ENCODE results near the gene PARP1. TPM values are rescaled to one million over a fixed set of nuclear protein-coding genes. Genes with fewer than 3 reads are reported as not detected.
"Not testable (repeated sequence)": the region's sequence is repeated elsewhere in the genome, so short reads cannot be mapped to it uniquely, and the experiment has no call there.

Gene PARP1
- total RNA-seq, 1 experiment from 2014 or later, result 157 TPM

DNA sequence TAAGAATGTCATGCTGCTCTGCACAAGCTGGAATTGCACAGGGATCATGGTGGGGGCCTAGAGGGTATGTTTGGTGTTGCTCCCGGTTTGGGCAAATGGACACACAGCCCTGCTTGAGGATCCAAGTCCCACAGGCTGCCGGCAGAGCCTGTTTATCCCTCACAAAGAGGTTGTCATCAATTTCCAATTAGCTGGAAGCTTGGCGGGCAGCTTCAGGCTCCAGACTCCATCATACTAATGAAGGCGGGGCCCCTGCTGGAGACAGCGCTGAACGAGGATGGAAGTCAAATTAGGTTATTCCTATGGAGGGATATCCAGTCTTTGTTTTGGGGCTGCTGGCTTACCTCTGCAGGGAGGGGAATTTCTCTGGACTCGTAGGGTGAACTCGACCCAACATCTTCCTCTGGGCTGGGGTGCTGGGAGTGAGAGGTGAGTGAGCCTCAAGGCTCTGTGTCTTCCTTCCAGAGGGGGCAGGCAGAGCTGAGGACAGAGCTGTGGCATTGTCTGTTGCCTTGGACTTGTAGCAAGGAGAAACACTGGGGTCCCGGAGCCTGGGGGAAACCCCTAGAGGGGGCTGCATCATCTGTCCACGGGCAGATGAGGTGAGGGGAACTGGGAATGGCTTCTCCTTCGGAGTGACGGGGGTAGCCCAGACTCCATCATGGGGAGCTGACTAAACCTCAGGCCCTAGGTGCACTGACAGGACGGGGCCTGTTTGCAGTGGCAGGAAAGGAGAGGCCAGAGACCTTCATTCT lies 24.9 kb upstream of the PARP1 start:
- no TSS peak for BruUV-seq (replicated peaks)
- CTCF ChIA-PET, result no interaction called here

DNA sequence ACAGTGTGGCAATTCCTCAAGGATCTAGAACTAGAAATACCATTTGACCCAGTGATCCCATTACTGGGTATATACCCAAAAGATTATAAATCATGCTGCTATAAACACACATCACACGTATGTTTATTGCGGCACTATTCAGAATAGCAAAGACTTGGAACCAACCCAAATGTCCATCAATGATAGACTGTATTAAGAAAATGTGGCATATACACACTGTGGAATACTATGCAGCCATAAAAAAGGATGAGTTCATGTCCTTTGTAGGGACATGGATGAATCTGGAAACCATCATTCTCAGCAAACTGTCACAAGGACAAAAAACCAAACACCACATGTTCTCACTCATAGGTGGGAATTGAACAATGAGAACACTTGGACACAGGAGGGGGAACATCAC lies 24.0 kb upstream of the PARP1 start:
- H4K20me1 ChIP-seq (ENCODE audit: insufficient read depth); H3K79me2 ChIP-seq (ENCODE audit: low read depth); H3K9me2 ChIP-seq (ENCODE audit: insufficient read depth); H3K9me3 ChIP-seq (ENCODE audit: insufficient read depth, low read depth); DNase-seq; H3K36me3 ChIP-seq (ENCODE audit: low read depth); POLR2A ChIA-PET (ENCODE audit: unreplicated experiment); H3F3A ChIP-seq (ENCODE audit: insufficient read depth, low read depth); H3K4me1 ChIP-seq (replicated peaks; ENCODE audit: insufficient read depth); BruUV-seq (replicated peaks); H2AFZ ChIP-seq; H3K4me3 ChIP-seq; H3K27me3 ChIP-seq (ENCODE audit: insufficient read depth, low read depth); H3K27ac ChIP-seq; H3K4me2 ChIP-seq; intact Hi-C loops (cut with micrococcal nuclease; ENCODE audit: unreplicated experiment); CTCF ChIA-PET: not testable (repeated sequence)

More for the DNA sequence above, 24.9 kb upstream of the PARP1 start:
- no peak for TF ChIP-seq EZH2 (IDR thresholded peaks at IDR 0.05; ENCODE audit: low read depth)
- TF ChIP-seq, protein P1, sequence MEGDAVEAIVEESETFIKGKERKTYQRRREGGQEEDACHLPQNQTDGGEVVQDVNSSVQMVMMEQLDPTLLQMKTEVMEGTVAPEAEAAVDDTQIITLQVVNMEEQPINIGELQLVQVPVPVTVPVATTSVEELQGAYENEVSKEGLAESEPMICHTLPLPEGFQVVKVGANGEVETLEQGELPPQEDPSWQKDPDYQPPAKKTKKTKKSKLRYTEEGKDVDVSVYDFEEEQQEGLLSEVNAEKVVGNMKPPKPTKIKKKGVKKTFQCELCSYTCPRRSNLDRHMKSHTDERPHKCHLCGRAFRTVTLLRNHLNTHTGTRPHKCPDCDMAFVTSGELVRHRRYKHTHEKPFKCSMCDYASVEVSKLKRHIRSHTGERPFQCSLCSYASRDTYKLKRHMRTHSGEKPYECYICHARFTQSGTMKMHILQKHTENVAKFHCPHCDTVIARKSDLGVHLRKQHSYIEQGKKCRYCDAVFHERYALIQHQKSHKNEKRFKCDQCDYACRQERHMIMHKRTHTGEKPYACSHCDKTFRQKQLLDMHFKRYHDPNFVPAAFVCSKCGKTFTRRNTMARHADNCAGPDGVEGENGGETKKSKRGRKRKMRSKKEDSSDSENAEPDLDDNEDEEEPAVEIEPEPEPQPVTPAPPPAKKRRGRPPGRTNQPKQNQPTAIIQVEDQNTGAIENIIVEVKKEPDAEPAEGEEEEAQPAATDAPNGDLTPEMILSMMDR (conservative IDR thresholded peaks at IDR 0.05), result no peak
- no peaks in the 10 kb centered on the region; the same call in none of the 2 replicates for H3K27me3 ChIP-seq (ENCODE audit: insufficient read depth, low read depth)
- H3K27ac ChIP-seq, result no peak overlapping the region
- H3K9me3 ChIP-seq (ENCODE audit: insufficient read depth, low read depth), result no peaks in the 10 kb centered on the region
- no peak for DNase-seq
- POLR2A ChIA-PET (ENCODE audit: unreplicated experiment), result no interaction called here
- no peak overlapping the region for H2AFZ ChIP-seq
- intact Hi-C loops (cut with micrococcal nuclease; ENCODE audit: unreplicated experiment), result no loop called here
- H3K4me3 ChIP-seq, result no peak overlapping the region
- H3K4me1 ChIP-seq (replicated peaks; ENCODE audit: insufficient read depth), result no peaks in the 10 kb centered on the region
- H4K20me1 ChIP-seq (ENCODE audit: insufficient read depth), result no peaks in the 10 kb centered on the region
- H3K9me2 ChIP-seq (ENCODE audit: insufficient read depth), result no peaks in the 10 kb centered on the region
- H3K36me3 ChIP-seq (ENCODE audit: low read depth), result no peaks in the 10 kb centered on the region
- no peaks in the 10 kb centered on the region for H3F3A ChIP-seq (ENCODE audit: insufficient read depth, low read depth)
- no peaks in the 10 kb centered on the region for H3K79me2 ChIP-seq (ENCODE audit: low read depth)
- no peak overlapping the region for H3K4me2 ChIP-seq

DNA sequence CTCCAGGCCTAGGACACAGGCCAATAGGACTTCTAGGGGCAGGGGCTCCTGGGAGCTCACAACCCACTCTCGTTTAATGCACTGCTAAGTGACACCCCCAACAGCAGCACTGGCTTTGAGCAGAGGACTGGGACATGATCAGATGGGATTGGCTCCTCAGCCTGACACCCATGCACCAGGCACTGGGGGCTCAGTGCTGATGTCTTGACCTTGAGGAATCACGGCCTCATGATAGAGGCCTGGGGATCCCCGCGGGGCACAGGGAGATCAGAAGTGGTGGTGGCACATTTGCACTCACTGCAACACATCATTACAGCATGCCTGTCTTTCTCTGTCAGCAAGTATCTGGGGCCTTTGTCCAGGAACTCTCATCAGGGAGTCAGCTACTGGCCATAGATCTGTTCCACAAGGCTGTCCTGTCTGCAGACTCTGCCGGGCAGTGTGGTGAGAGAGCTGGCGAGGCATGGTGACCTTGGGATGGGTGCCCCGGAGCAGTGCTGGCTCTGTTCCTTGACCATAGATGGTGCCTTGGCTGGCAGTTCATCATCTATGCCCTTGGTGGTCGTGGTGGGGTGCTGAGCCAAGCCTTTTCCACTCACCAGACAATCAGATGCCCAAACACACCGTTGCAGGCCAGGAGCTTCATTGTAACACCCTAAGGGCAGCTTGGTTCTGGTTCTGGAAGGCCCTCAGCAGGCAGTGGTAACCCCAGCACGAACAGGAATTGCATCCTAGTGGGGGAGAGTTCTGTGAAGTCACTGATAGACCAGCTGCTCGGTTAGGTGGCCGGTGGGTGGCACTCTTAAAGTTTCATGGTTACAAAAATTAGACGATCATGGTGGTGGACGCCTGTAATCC lies 22.2 kb upstream of the PARP1 start:
- Histone ChIP-seq H3K4me1 (replicated peaks; ENCODE audit: insufficient read depth) (no peaks in the 10 kb centered on the region), H3K4me2 (no peak overlapping the region), H3K9me3 (ENCODE audit: insufficient read depth, low read depth) (no peaks in the 10 kb centered on the region), H3K27me3 (ENCODE audit: insufficient read depth, low read depth) (no peaks in the 10 kb centered on the region; the same call in 1 of the 2 replicates), H3K79me2 (ENCODE audit: low read depth) (no peaks in the 10 kb centered on the region), H3F3A (ENCODE audit: insufficient read depth, low read depth) (no peaks in the 10 kb centered on the region), H3K36me3 (ENCODE audit: low read depth) (no peaks in the 10 kb centered on the region), H4K20me1 (ENCODE audit: insufficient read depth) (no peaks in the 10 kb centered on the region), H2AFZ (no peak overlapping the region), H3K4me3 (no peak overlapping the region), H3K9me2 (ENCODE audit: insufficient read depth) (no peaks in the 10 kb centered on the region), H3K27ac (no peak overlapping the region)
- no peak for TF ChIP-seq EZH2 (IDR thresholded peaks at IDR 0.05; ENCODE audit: low read depth)
- TF ChIP-seq, protein P1 (conservative IDR thresholded peaks at IDR 0.05), result no peak
- CTCF ChIA-PET, result interaction anchor here (0.6 kb wide), 1 partner anchor 222 kb away, joined by 3 read pairs; no protein-coding TSS in a partner anchor
- no peak for DNase-seq
- POLR2A ChIA-PET (ENCODE audit: unreplicated experiment), result no interaction called here
- BruUV-seq (replicated peaks), result no TSS peak
- intact Hi-C loops (cut with micrococcal nuclease; ENCODE audit: unreplicated experiment), result loop anchor here (10.0 kb wide), 2 partner anchors 195 to 1005 kb away; no protein-coding TSS in a partner anchor

All from PC-9 (cell line).